COLO668 (cell line): ENCODE results near the gene ZNF792.
"Not testable (repeated sequence)": the region's sequence is repeated elsewhere in the genome, so short reads cannot be mapped to it uniquely, and the experiment has no call there.

Experiments used
- DNase-seq: peaks from one replicate; lab custom pipeline; 2025; ENCODE audit not compliant: unreplicated experiment; lab: John Stamatoyannopoulos, UW

Gene ZNF792

GRCh38 chr19:34963573-34964406 lies at the start of gene ZNF792:
Gene ZNF792, minus strand, starts transcription at chr19:34964229. Its CDS starts 567 bp downstream, at chr19:34963662.
- DNase-seq = peak; percentile 77

GRCh38 chr19:35013041-35013819 lies 49.2 kb upstream of the ZNF792 start:
- DNase-seq = peak; percentile 52

DNA sequence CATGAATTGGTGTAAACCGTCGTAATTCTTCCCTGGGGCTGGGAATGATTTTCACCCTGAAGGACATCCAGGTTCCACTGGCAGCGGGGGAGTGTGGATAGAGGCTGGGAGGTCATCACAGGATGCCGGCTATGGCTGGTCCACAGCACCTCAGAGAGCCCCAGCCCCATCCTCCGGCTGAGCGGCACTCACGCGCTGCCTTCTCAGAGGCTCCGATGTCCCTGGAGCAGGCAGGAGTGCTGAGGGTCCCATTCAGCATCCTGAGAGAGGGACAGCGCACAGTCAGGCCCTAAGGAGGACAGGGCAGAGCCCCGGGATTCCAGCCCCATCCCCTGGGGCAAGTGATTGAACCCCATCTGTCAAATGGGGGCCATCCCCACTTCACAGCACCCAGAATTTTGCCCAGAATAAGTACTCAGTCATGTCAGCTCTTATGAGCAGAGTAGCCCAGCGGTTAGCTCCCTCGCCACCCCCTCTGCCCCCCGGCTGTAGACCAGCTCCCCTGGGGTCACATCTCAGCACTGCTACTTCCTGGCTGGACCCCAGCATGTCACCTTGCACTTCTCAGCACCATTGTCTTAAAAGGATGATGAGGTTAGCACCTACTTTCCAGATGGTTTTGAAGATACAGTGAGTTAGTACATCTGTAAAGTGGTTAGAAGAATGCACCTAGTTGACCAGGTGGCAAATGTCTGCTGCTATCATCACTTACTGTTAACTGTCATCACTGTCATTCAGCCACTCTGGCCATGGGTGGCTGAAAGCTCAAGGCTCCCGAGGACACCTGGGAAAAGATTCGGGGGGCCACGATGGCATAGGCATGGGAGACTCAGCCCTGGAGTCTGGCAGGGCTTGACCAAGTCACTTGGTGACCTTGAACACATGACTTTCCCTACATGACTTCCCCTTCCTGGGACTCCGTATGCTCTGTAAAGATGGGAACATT lies 48.0 kb upstream of the ZNF792 start:
- no peak for DNase-seq

DNA sequence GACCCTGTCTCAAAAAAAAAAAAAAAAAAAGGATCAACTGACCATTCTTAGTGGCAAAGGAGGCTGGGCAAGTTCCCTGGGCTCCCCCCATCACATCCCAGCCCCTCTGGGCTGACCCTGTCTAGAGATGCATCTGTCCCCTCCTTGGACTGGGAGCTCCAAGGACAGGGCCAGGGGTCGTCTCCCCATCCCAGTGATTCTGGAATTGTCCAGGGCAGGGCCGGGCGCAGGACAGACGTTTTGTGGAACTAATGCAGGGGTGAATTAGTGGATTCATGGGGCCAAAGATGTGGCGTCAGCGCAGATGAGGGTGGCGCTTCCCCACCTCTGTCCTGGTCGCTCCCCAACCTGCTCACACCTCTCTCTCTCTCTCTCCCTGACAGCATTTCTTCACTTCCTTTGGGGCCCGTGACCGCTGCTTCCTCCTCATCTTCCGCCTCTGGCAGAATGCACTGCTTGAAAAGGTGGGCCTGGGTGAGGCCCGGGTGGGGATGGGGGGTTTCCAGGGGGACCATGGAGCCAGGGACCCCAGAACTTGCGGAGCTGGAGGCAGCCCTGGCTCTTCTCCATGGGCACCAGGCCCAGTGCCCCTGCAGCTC lies 47.2 kb upstream of the ZNF792 start:
- no peak for DNase-seq

- no peak for DNase-seq
Measured at GRCh38 chr19:35009424-35010415, 45.7 kb upstream of the ZNF792 start.

DNA sequence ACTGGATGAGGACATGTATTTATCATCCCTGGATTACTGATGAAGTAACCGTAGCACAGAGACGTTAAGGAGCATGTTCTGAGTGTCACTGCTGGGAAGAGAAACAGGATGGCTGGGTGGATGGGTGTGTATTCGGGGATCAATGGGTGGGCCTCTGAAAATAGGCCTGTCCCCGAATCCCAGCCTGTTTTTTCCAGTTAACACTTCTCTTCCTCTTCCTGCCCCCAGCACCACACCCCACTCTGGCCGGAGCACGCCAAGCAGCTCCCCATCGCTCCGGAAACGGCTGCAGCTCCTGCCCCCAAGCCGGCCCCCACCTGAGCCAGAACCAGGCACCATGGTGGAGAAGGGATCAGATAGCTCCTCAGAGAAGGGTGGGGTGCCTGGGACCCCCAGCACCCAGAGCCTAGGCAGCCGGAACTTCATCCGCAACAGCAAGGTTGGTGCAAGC lies 44.9 kb upstream of the ZNF792 start:
- DNase-seq = no peak

- not testable (repeated sequence) for DNase-seq
Measured at GRCh38 chr19:35007427-35007826, 43.4 kb upstream of the ZNF792 start.

DNA sequence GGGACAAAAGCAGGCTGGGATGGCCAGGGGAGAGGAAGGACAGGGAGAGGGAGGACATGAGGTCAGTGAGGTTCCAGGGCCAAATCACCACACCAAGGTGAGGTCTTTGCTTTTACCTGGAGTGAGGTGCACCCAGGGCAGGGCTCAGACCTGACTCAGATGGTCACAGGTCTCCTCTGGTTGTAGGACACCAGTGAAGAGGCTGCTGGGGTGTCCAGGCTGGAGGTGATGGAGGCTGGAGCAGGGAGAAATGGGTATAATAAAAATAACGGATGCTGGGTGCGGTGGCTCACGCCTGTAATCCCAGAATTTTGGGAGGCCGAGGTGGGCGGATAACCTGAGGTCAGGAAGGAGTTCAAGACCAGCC lies 43.0 kb upstream of the ZNF792 start:
- no peak for DNase-seq

- peak; percentile 51 for DNase-seq
Measured at GRCh38 chr19:35006342-35006998, 42.4 kb upstream of the ZNF792 start.

GRCh38 chr19:35006007-35006341 lies 41.9 kb upstream of the ZNF792 start:
- DNase-seq = not testable (repeated sequence)

DNA sequence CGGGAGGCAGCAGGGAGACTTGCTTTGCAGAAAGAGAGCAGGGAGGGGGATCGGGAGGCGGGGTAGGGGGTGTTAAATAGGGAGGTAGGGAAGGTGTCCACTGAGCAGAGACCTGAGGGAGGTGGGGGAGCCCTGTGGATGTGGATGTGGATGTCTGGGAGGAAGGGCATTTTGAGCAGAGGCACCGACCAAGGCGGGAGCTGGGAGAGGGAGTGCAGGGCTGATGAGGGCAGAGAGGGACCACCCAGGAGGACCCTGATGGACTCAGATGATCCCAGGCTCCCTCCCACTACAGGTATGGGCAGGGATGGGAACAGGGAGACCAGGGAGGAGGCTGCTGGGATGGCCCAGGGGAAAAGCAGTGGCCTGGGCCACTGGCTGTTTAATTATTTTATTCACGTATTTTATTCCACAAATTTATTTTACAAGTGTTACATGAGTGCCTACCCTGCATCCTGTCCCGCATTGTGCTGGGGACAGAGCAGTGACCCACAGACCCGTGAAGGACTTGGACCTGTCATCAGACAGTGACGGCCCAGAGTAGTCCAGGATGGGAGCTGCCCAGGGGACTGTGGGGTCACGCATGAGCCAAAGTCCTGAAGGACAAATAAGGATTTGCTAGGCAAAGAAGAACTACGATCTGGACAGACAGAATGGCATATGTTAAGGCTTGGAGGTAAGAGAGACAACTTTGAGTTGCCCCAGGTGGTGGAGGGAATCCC lies 41.4 kb upstream of the ZNF792 start:
- no peak for DNase-seq

DNA sequence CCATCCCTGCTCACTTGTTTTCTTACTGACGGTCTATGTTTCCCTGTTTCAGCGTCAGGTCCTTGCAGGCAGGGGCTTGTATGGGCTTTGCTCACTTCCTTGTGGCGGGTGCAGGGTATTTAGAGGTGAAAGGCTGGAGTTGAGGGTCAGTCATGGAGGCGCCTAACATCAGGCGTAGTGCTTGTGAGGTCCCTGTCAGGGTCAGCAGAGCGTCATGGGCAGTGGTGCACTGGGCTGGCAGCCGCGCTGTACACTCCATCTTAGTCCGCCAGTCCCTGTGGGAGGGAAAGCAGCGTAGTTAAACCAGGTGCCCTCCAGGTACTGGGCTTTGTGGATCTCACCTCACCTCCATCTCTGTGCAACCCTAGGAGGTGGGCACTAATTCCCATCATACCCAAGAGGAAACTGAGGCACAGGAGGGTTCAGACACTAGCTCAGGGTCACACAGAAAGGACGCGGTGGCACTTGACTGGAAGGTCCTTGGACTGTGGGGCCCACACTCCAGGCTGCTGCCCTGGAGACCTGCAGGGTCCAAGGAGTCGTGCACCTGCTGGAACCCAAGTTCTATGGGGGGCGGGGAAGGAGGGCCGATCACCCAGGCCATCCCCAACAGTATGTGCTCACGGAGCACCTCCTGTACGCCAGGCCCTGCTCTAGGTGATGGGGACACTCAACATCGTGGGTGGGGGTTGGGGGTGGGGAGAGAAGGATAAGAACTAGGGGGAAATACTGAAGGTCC lies 40.7 kb upstream of the ZNF792 start:
- no peak for DNase-seq

DNA sequence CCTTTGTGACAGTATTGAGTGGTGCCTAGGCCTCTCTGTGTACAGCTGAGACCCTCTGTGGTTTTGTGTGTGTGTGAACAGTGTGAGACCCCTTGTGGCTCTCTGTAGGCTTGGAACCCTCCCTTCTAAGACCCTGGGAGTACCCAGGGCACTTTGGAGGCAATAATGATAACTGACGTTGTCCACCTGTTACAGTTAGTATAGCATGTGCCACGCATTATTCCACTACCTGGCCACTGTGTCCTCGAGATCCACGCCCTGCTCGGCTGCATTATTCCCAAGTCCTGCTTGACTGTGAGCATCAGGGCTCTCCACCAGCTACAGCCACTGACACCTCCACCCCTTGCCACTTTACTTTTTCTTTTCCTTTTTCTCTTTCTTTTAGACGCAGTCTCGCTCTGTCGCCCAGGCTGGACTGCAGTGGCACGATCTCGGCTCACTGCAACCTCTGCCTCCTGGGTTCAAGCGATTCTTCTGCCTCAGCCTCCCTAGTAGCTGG lies 38.1 kb upstream of the ZNF792 start:
- no peak for DNase-seq

- peak; percentile 60 for DNase-seq
Measured at GRCh38 chr19:35000647-35001501, 36.8 kb upstream of the ZNF792 start.

- DNase-seq = no peak
Measured at GRCh38 chr19:35000338-35000646, 36.3 kb upstream of the ZNF792 start.

DNA sequence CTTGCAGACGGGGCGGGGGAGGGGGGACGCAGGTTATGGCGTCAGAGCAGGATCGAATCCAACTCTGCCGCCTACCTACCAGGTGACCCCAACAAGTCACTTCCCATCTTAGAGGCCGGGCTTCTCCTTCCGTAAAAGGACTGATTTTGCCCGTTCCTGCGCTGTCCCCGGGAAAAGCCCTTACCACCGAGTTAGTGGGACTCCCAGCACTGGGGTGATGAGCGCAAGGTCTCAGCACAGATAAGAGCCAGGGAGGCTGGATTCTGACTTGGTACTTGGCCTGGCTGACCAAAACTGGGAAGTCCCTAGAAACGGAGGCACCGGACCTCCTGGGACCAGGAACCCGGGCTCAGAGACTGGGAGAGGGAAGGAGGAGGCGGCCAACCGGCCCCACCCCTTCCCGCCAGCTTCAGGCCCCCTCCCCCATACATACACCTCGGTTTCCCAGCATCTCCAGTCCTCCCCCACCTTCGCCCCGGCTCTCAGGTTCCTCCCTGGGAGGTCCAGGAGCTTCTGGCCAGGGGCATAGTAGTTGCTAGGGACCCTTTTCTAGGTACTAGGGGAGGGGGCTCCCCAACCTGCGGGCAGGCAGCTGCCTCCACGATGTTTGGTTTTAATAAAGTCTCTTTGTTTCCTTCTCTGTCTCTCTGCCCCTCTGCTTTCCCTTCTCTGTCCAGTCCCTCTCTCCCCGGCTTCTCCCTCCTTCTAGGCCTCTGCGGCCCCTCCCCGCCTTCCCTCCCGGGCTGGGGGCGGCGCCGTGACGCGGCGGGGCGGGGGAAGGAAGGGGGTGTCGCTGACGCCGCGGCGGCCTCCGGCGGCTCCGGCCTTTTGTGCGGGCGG lies 35.7 kb upstream of the ZNF792 start, which contains the start of gene GRAMD1A:
Gene GRAMD1A, plus strand, starts transcription at position 826 of the 840 bp plus-strand sequence. CDS start 156 bp downstream, outside the sequence.
- DNase-seq = peak; percentile 78
